ENCODE data around the gene LRIG3.
"Not testable (repeated sequence)": the region's sequence is repeated elsewhere in the genome, so short reads cannot be mapped to it uniquely, and the experiment has no call there.

The LRIG3 gene

DNA sequence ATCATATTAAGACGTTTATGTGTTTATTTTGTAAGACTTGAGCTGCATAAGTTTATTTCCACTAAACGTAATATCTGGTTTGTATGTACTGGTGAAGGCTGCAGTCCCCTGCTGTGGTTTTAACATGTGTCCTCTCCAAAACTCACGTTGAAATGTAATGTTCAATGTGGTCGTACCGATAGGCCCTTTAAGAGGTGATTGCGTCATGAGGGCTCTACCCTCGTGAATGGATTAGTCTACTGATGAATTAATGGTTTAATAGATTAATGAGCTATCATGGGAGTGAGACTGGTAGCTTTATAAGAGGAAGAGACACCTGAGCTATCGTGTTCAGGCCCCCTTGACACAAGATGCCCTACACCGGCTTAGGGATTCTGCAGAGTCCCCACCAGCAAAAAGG is 14.9 kb downstream of the LRIG3 start:
- DNase-seq, result no peak

- DNase-seq, result not testable (repeated sequence)
These were observed 17.6 kb downstream of the LRIG3 start for GRCh38 chr12:58902726-58903125.

DNA sequence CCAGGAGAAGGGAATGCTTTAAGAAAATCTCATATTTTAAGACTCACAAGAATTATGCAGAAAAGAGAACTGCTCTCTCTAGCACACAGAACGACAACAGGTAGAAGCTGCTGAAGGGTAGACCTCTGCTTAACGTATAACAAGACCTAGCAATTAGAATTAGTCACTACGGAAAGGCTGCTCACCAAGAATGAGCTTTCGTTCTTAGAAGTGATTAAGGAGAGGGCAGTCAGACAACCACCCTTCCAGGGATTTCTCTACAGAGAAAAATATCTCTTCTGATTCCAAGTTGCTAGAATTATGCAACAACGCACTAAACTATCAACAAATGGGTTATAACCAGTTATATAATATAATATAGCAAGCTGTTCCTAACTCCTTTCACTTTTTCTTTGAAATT is 18.6 kb downstream of the LRIG3 start:
- no peak for DNase-seq

- DNase-seq, result no peak
These were observed 22.3 kb downstream of the LRIG3 start for GRCh38 chr12:58897969-58898368.

DNA sequence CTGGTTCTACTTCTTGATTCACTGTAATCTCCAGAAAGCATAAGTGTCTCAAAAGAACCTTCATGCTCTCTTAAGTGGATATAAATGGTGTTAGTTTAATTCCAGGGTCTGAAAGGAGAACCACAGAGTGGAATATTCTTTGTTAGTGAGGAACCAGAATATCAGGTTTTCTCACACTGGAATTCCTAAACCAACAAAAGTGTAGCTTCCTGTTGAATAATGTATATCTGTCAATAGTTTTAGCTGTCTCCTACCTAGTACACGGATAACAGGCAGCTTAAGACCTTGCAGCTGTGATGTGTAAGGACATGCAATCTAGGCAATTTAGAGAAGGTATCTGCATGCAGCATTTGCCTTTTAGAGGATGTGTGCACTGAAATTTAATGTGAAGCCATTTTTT is 24.0 kb downstream of the LRIG3 start:
- DNase-seq, result no peak

GRCh38 chr12:58895053-58895452 is 25.3 kb downstream of the LRIG3 start:
- no peak for DNase-seq

GRCh38 chr12:58894040-58894439 is 26.3 kb downstream of the LRIG3 start:
- DNase-seq, result no peak

DNA sequence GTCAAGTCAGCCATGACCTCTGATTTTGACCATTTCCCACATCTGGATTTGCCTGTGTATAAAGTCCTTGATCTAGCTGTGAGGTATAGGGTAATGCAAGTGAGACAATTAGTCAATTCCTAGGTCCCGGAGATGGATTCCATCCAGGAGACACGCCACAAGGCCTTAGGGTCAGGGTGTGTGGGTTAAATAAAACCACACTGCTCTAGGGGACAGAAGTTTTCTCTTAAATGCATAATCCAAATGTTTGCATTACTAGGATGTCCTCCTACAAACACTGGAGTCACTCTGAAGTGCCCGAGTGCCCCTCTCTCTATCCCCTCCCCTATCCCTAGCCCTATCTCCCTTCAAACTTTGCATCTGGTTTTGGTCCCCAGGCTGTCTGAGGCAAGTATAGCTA is 26.8 kb downstream of the LRIG3 start:
- DNase-seq, result no peak

- DNase-seq, result no peak
These were observed 30.7 kb downstream of the LRIG3 start for GRCh38 chr12:58889557-58889956.

DNA sequence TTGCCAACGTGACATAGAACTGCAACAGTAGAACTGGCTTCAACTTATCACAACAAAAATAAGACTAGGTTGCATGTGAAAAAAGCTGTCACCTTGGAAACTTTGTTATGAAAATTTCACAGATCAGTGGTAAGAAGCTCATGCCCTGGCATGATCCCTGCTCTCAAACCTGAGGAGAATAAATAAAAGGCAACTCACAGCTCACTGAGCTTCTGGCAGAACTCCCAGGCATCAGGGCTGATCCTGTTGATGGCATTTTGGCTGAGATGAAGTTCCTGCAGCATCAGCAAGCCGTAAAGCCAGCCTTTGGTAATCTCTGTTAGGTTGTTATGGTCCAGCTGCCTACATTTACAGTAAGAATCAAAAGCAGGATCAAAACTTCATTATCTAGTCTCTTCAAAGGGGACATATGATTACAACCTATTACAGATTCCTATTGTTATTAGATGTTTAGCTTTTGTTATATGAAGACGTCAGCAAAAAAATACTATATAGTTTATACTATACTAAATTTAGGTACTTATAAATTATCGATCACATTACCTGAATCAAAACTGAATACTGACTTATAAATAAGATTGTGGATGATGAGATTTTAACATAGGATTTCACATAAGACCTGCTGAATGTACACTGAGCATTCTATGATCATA is 32.0 kb downstream of the LRIG3 start:
- DNase-seq, result no peak

GRCh38 chr12:58887068-58887467 is 33.2 kb downstream of the LRIG3 start:
- no peak for DNase-seq

GRCh38 chr12:58886474-58886873 is 33.8 kb downstream of the LRIG3 start:
- no peak for DNase-seq

DNA sequence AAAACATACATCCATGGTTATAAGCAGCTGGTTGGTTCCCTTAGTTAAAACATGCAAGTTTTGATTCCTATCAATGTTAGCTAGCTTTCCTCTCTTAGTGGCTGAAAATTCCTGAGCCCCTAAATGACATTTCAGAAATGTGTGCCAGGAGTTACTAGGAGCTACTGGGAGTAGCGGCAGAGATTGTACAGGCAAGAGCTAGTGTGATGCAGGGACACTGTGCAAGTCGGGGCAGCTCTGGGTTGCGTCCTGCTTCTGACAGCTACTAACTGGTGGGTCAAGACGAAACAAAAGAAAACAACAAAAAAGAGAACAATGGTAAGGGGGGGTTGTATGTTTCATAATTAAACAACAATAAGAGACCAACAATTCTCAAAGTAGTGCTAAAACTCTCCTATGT is 35.4 kb downstream of the LRIG3 start:
- no peak for DNase-seq

GRCh38 chr12:58883576-58884334 is 36.5 kb downstream of the LRIG3 start:
- no peak for DNase-seq

DNA sequence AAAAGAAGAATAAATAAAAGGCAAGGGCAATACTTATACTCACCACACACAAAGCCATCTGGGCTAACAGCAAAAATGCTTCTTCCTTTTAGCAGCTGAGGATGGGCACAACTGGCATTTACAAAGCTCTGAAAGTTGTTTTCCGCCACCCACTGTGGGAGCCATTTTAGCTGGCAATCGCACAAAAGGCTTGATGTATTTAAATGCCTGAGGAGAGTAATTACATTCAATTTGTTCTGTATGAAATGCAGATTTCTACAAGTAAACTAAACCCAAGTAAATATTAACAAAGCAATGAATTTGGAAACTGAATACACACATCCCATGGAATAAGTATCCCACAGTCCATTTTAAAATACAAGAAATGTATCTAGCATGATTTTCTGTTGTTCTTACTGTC is 37.5 kb downstream of the LRIG3 start:
- no peak for DNase-seq

DNA sequence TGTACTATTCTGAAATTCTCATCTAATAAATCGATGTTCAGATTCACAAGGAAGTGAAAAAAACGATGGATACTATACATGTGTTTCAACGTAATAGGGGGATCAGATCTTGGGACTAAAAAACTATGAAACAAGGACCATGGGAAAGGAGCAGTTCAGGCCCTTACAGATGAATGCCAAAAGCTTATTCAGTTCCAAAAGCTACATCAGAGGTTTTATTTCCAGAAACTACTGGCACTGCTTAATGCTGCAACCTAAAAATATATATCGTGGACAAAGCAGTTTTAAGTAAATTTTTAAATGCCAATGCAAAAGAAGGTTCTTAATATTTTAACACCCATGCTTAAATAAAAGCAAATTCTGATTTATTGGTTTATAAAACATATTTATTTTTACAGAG is 38.5 kb downstream of the LRIG3 start:
- DNase-seq, result no peak

GRCh38 chr12:58880639-58881038 is 39.7 kb downstream of the LRIG3 start:
- no peak for DNase-seq

DNA sequence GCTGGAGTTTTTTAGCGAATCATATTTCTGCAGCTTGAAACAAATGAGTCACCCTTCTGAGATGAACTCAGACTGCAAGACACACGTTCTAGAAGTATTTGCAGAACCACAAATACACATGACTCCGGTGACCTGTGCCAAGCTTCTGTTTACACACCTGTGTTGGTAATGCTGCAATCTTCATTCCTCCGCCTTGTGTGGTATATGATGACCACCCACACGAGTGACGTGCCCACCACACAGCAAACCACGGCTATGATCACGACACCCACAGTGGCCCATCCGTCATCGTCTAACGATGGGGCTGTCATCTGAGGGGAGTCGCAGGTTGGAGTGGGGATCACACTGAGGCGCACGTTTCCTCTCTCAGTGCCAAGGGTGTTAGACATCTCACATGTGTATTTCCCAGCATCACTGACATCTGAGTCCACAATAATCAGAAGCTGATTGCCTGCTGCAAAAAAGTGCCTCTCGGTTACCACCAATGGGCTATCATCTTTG is 43.0 kb downstream of the LRIG3 start:
- DNase-seq, result no peak

GRCh38 chr12:58873496-58873895 is 46.8 kb downstream of the LRIG3 start:
- no peak for DNase-seq

DNA sequence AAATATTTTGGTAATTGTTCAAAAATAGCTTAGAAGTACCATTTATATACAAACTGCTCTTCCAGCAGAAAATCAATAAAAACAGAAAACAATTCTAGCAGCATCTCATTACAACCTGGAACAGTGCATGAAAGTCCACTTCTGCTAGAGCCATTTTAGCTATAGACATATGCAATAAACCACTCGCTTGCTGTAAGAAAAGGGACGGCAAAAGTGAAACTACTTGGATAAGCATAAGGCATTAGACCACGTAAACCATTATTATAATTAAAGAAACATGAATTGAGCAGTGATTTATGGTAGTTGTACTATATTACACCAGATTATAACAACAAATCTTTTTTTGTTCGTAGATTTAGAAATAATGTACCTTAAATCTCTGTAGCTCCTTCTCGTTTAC is 48.7 kb downstream of the LRIG3 start:
- DNase-seq, result peak; percentile 47

- no peak for DNase-seq
These were observed 49.7 kb downstream of the LRIG3 start for GRCh38 chr12:58870595-58870994.

GRCh38 chr12:58860788-58861240 is 59.5 kb downstream of the LRIG3 start:
- no peak for DNase-seq

DNA sequence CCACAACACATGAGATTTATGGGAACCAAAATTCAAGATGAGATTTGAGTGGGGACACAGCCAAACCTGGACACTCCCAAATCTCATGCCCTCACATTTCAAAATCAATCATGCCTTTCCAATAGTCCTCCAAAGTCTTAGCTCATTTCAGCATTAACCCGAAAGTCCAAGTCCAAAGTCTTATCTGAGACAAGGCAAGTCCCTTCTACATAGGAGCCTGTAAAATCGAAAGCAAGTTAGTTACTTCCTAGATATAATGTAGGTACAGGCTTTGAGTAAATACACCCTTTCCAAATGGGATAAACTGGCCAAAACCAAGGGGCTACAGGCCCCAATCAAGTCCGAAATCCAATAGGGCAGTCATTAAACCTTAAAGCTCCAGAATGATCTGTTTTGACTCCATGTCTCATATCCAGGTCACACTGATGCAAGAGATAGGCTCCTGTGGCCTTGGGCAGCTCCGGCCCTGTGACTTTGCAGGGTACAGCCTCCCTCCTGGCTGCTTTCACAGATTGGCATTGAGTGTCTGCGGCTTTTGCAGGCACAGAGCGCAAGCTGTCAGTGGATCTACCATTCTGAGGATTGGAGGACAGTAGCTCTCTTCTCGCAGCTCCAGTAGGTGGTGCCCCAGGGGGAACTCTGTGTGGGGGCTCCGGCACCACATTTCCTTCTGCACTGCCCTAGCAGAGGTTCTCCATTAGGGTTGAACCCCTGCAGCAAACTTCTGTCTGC is 60.1 kb downstream of the LRIG3 start:
- DNase-seq, result no peak

GRCh38 chr12:58858030-58858429 is 62.3 kb downstream of the LRIG3 start:
- DNase-seq, result no peak
